Amniotic stem cell (primary cell): ENCODE measurements around the gene ST6GALNAC4.

Experiments
- DNase-seq: peaks from one replicate; lab custom pipeline; 2025; lab: John Stamatoyannopoulos, UW

The ST6GALNAC4 gene, protein sequence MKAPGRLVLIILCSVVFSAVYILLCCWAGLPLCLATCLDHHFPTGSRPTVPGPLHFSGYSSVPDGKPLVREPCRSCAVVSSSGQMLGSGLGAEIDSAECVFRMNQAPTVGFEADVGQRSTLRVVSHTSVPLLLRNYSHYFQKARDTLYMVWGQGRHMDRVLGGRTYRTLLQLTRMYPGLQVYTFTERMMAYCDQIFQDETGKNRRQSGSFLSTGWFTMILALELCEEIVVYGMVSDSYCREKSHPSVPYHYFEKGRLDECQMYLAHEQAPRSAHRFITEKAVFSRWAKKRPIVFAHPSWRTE

GRCh38 chr9:127916720-127917581 lies at the start of gene ST6GALNAC4:
Gene ST6GALNAC4 (minus strand): TSS chr9:127917041. CDS start chr9:127916419, 622 bp downstream.
- DNase-seq: peak; percentile 89

GRCh38 chr9:127965953-127966352 lies 49.1 kb upstream of the ST6GALNAC4 start:
- DNase-seq: no peak

- DNase-seq: no peak
These were observed 46.7 kb upstream of the ST6GALNAC4 start for GRCh38 chr9:127963359-127964064.

GRCh38 chr9:127963041-127963358 lies 46.2 kb upstream of the ST6GALNAC4 start:
- DNase-seq: no peak

- DNase-seq: no peak
These were observed 45.4 kb upstream of the ST6GALNAC4 start for GRCh38 chr9:127962278-127962677.

DNA sequence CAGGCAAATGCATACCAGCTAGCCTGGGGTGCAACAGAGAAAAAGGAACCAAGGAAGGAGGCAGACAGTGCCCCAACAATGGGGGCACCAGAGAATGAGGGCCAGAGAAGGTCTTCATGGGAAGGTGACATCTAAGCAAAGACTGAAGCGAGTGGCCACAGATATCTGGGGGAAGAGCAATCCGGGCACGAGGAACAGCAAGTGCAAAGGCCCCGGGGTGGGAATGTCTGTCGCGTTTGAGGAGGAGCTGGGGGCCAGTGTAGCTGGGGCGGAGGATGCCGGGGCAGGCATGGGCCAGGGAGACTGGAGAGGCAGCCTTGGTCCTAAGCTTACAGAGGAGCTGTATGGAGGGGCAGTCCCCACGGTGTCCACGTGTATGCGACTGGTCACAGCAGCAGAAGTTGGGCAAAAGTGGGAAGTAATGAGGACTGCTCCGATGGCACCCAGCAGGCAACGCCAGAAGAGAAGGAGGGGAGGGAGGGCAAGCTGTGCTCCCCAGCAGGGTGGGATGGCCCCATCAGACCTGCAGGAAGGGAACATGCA lies 44.8 kb upstream of the ST6GALNAC4 start:
- DNase-seq: no peak

DNA sequence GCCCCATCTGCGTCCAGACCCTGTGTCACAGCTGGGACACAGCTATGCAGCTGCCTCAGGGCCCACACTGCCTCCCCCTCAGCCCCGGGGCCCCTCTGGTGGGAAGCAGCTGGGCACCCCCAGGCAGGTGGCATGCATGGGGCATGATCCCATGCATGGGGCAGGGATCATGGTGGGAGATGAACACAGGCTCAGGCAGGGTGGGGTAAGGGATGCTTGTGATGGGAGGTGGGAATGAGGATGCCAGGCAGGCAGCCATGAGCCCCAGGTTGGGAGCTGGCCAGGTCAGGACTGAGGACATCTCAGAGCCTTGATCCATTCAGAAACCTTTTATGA lies 44.3 kb upstream of the ST6GALNAC4 start:
- DNase-seq: no peak

DNA sequence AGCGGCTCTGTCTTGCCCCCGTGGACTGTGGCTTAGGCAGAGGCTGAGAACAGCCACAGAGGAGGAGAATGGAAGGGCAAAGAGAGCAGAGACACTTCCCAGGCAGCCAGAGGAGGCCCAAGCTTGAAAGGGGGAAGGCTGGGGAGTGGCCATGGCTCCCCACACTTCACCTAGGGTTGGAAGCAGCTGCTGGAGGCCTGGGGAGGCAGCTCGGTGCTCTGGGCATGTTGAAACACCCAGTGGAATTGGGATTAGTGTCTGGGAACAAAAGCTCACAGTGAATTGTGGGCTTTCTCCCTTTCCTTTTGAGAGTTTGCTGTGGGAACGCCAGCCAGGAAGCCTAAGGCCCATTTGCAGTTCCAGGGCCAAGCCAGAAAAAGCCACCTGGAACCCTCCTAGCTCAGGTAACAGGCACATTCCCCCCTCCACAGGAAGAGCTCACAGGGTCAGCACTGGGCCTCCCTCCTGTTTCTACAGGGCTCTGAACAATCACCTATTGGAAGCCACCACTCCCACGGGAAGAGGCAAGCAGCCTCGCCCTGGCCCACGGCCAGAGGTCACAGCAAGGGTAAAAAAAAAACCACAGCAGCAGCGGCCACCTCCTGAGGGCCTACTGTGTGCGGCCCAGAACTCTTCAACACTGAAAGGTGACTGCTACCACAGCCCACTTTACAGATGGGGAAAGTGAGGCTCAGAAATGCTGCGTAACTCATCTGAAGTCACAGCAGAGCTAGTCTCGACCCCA lies 43.7 kb upstream of the ST6GALNAC4 start:
- DNase-seq: no peak

GRCh38 chr9:127959841-127960409 lies 43.1 kb upstream of the ST6GALNAC4 start:
- DNase-seq: no peak

- no peak for DNase-seq
These were observed 42.6 kb upstream of the ST6GALNAC4 start for GRCh38 chr9:127959398-127959797.

GRCh38 chr9:127958728-127959127 lies 41.9 kb upstream of the ST6GALNAC4 start:
- no peak for DNase-seq

- no peak for DNase-seq
These were observed 38.6 kb upstream of the ST6GALNAC4 start for GRCh38 chr9:127955294-127956015.

- DNase-seq: no peak
These were observed 38.0 kb upstream of the ST6GALNAC4 start for GRCh38 chr9:127954831-127955293.

GRCh38 chr9:127953768-127954505 lies 37.1 kb upstream of the ST6GALNAC4 start:
- no peak for DNase-seq

DNA sequence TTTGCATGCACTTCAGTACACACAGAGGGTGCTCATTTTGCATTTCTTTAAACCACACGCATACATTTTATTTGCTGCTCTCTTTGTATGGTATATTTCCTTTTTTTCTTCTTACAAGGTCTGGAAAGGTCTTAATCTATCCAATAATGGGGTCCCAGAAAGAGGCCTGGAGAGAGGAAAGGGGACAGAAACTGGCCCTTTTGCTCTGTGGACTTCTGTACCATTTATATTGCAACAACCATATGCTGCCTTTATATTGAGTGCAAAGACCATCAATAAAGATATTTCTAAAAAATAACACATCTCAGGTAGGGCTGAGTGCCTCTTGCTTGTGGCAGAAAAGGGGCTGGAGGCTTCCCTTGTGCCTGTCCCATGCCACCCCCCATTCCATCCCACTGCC lies 36.3 kb upstream of the ST6GALNAC4 start:
- DNase-seq: no peak

- DNase-seq: no peak
These were observed 33.9 kb upstream of the ST6GALNAC4 start for GRCh38 chr9:127950513-127951289.

GRCh38 chr9:127949827-127950512 lies 33.1 kb upstream of the ST6GALNAC4 start:
- no peak for DNase-seq

DNA sequence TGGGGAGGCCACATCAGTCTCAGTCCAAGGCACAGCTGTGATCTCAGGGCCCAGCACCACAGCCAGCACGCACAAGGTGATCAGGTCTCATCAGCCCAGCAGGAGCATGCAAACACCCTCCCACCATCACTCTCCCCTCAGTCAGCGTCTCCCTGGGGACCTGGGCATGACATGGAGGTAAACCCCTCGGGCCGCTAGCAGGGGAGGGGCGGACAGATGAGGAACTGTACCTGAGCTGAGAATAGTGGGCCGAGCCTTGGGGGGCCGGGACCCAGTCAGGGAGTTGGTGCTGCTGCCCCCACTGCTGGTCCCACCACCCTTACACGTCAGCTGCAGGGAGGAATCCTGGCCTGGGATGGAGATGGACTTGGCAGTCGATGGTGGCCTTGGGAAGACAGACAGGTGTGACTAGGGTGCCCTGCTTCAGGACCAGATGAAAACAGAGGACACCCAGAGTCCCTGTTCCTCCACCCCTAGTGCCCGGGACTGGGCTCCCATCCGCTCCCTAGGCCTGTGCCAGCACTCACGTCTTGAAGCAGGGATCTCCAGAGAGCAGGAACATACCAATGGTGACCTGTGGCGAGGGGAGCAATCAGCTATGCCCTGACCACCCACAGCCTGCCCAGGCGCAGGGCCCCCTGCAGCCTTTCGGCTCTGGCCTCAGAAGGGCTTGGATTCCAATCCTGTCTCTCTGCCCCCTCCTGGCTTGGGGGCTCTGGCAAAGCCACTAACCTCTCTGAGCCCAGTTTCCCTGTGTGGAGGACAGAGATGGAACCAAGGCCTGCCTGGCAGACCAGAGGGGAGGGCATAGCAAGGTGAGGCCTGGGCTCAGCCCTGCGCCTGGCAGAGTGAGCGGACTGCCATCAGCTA lies 31.2 kb upstream of the ST6GALNAC4 start:
- no peak for DNase-seq
